ENCODE measurements around the gene SMURF1. TPM values are rescaled to one million over a fixed set of nuclear protein-coding genes. Genes with fewer than 3 reads are reported as not detected.
"Not testable (repeated sequence)": the region's sequence is repeated elsewhere in the genome, so short reads cannot be mapped to it uniquely, and the experiment has no call there.

The SMURF1 gene
- 27.2 TPM for total RNA-seq (ENCODE audit: insufficient read depth, low replicate concordance)

DNA sequence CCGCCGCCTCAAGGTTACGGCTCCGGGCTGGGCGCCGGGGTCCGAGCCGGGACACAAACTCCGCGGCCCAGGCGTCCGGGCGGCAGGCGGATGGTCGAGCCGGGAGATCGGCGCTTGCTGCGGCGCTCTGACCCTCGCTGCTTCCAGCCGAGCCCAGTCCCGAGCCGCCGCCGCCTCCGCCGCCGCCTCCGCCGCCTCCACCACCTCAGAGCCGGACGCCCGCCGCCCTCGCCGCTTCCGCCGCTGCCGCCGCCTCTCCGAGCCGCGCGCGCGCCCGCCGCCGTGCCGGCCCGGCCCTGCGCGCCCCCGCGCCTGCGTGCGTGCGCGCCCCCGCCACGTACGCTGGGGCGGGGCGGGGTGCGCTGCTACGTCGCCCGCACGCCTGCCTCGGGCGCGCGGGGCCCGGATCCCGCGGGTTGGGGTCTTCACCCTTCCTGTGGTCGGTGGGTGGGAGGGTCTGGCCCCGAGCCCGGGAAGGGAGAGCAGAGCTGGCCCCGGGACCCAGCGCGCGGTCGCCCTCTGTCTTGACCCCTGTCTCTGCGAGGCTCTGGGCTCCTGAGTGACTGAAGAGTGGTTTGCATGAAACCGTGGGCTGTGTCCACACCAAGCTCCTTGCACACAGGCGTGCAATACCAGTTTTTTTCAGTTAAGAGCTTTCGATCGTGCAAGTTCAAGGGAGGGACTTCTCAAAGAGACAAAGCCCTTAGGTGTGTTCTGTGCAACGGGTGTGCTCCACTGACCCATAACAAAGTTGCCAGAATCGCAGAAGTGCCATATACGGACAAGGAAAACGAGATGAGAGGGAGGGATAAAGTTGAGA is at the start of gene SMURF1:
TSS of gene SMURF1 (minus strand) at position 256 of the 820 bp plus-strand sequence. CDS start 328 bp downstream, outside the sequence.
- peak; percentile 67 for DNase-seq (ENCODE audit: low spot score)

GRCh38 chr7:99191869-99192596 is 48.1 kb upstream of the SMURF1 start:
- DNase-seq (ENCODE audit: low spot score): no peak

DNA sequence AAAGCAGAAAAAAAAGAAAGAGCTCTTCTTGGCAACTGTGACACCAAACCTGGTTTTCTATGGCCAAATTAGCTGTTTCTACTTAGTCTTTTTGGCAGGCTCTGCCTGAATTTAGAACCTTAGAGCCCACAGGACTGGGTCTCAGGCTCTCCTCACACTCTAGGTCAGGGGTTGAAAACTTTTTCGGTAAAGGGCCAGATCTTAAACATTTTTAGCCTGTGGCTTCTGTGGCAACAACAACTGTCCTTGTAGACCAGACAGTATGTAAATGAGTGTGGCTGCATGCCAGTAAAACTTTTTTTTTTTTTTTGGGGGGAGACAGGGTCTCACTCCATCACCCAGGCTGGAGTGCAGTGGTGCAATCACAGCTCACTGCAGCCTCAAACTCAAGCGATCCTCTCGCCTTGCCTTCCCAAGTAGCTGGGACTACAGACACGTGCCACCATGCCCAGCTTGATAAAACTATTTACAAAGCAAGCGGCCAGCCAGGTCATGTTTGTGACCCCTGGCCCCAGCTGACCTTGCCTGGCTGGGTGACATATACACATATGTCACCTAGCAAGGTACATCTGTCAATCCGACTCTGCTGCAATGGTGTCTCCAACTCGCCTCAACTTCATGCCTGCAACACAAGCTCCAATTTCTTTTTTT is 46.6 kb upstream of the SMURF1 start:
- DNase-seq (ENCODE audit: low spot score): no peak

DNA sequence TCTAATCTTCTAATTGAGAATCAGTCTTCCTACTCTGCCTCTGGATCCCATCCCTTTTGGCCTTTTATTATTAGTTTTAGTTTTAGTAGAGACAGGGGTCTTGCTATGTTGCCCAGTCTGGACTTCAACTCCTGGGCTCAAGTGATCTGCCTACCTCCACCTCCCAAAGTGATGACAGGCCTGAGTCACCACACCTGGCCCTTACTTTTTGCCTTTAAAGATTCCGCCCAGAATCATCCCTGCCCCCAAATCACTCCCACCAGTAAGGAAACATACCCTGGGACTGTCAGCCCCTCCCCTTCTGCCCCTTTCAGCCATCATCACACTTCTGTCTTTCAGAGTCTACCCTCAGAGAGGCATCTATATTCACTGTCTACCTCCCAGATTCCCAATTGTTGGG is 45.3 kb upstream of the SMURF1 start:
- DNase-seq (ENCODE audit: low spot score): no peak

DNA sequence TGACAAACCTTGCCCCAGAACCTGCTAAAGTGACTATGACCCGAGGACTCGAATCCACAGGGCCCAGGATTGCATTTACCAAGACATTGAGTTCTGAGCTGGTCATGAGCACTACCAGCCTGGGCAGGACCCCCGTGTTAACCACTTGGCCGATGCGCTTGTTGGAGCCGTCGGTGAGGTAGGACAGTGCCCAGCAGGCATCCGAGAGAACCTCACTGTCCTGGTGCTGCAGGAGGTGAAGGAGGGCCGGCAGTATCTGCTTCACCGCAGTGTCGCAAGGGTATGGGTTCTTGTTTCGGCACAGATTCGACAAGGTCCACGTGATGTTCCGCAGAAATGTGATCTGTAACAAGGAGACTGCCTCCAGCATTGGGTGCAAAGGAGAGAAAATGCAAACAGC is 44.3 kb upstream of the SMURF1 start:
- DNase-seq (ENCODE audit: low spot score): no peak

DNA sequence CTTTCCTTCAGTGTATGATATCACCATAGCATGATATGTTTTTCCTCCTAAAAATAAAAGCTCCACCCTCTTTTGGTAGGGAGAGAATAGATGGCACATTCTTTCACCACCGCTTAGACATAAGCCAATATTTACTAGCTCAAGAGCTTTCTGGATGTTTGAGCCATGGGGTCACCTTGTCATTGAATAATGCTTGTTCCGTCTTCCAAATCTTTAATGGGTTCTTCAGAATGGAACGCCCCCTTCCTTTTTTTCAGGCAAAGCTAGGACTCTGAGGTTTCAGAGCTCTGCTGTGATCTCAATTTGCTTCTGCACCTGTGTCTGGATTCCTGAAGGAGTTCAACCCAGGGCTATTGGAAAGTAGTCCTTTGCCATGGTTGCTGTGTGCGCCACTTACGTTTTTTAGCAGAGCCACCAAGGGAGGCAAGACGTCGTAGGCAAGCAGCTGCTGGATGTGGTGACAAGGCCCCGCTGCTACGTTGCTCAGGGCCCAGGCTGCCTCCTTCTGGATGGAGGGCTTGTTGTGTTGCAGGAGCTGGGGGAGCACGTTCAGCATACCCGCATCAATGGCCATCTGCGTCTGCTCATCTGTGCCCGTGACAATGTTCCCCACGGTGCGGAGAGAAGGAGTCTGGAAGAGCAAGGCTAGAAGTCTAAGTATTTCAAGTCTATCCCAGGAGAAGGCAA is 40.8 kb upstream of the SMURF1 start:
- no peak for DNase-seq (ENCODE audit: low spot score)

DNA sequence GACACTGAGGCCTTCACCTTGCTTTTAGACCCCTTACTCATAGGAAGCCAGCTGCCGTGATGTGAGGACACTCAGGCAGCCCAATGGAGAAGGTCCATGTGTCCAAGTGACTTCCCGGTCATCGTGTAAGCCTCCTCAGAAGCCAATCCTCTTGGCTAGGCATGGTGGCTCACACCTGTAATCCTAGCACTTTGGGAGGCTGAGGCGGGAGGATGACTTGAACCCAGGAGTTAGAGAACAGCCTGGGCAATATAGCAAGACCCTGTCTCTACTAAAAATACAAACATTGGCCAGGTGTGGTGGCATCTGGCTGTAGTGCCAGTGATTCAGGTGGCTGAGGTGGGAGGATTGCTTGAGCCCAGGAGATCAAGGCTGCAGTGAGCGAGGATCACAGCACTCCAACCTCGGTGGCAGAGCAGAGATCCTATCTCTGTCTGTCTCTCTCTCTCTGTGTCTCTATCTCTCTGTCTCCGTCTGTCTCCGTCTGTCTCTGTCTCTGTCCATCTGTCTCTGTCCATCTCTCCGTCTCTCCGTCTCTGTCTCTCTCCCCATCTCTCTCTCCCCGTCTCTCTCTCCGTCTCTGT is 36.3 kb upstream of the SMURF1 start:
- DNase-seq (ENCODE audit: low spot score): no peak

- no peak for DNase-seq (ENCODE audit: low spot score)
These were observed 33.3 kb upstream of the SMURF1 start for GRCh38 chr7:99177165-99177564.

DNA sequence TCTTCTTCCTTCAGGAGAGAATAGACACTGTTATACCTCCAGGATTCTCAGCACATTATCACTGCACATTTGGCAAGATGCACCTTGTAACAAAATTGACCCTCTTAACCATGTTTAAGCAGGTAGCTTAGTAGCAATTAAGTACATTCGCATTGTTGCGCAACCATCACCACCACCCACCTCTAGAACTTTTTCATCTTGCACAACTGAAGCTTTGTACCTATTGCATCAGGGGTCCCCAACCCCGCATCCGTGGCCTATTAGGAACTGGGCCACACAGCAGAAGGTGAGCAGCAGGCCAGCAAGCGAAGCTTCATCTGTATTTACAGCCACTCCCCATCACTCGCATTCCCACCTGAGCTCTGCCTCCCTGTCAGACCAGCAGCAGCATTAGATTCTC is 29.9 kb upstream of the SMURF1 start:
- DNase-seq (ENCODE audit: low spot score): no peak

GRCh38 chr7:99171731-99172130 is 27.8 kb upstream of the SMURF1 start:
- DNase-seq (ENCODE audit: low spot score): no peak

- DNase-seq (ENCODE audit: low spot score): no peak
These were observed 26.8 kb upstream of the SMURF1 start for GRCh38 chr7:99170730-99171074.

DNA sequence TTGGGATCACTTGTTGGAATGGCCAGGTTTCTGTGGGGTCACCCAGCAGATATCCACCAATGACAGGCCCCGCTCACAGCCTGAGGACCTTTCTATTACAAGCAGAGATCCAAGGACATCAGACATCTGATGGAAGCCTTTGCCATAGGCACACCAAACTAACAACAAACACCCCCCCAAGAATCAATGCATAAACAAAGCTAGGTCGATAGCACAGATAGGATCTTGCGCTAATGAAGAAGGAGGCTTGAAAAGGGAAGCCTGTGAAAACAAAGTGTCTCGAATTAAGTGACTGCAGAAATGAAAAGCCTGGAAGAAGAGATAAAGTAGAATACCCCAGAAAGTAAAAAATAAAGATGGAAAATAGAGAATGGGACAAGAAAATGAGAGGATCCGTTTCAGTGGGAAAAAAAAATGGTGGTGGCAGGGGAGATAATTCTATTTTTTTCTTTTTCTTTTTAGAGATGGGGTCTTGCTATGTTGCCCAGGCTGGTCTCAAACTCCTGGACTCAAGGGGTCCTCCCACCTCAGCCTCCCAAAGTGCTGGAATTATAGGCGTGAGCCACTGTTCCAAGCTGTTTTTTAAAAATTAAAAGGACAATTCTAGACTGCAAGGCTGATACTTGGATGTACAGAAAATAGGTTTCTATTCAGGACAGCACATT is 26.3 kb upstream of the SMURF1 start:
- no peak for DNase-seq (ENCODE audit: low spot score)

- DNase-seq (ENCODE audit: low spot score): no peak
These were observed 23.2 kb upstream of the SMURF1 start for GRCh38 chr7:99167072-99167471.

GRCh38 chr7:99165816-99166215 is 21.9 kb upstream of the SMURF1 start:
- DNase-seq (ENCODE audit: low spot score): no peak

DNA sequence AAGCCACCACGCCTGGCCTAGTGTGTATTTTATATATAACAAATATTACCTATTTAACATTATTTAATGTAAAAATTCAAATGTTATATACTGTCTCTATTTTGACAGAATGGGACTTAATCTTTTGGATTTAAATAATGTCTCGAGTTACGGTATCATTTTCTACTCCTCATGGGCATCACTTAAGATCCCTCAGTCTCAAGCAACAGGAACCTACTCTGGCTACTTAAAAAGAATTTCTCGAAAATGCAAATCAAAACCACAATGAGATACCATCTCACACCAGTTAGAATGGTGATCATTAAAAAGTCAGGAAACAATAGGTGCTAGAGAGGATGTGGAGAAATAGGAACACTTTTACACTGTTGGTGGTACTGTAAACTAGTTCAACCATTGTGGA is 19.8 kb upstream of the SMURF1 start:
- DNase-seq (ENCODE audit: low spot score): not testable (repeated sequence)

- no peak for DNase-seq (ENCODE audit: low spot score)
These were observed 12.7 kb upstream of the SMURF1 start for GRCh38 chr7:99156649-99157048.

- no peak for DNase-seq (ENCODE audit: low spot score)
These were observed 11.3 kb upstream of the SMURF1 start for GRCh38 chr7:99155211-99155610.

GRCh38 chr7:99146979-99147378 is 3.1 kb upstream of the SMURF1 start:
- no peak for DNase-seq (ENCODE audit: low spot score)

- no peak for DNase-seq (ENCODE audit: low spot score)
These were observed 421 bp downstream of the SMURF1 start for GRCh38 chr7:99143521-99143852.

GRCh38 chr7:99142727-99143520 is 984 bp downstream of the SMURF1 start:
- peak; percentile 93 for DNase-seq (ENCODE audit: low spot score)
